HFF-Myc (cell line): ENCODE results near the gene ZNF576.
"Not testable (repeated sequence)": the region's sequence is repeated elsewhere in the genome, so short reads cannot be mapped to it uniquely, and the experiment has no call there.

Experiments used
- DNase-seq: peaks from one replicate; pipeline ENCODE4 v3.0.0-alpha.2; 2011; ENCODE audit warnings: low read depth; ENCODE audit errors: extremely low read depth
- H3K4me3 ChIP-seq: replicated peaks from 2 replicates; pipeline ENCODE4 v1.5.1; 2011; ENCODE audit warnings: low read depth, mild to moderate bottlenecking, control low read depth, low read length
- TF ChIP-seq, protein P1 (sequence below): IDR thresholded peaks from 2 replicates; pipeline ENCODE4 v1.5.1; 2012; ENCODE audit warnings: mild to moderate bottlenecking, low read depth, low read length, control low read depth; ENCODE audit errors: missing control alignments

ZNF576 gene

DNA sequence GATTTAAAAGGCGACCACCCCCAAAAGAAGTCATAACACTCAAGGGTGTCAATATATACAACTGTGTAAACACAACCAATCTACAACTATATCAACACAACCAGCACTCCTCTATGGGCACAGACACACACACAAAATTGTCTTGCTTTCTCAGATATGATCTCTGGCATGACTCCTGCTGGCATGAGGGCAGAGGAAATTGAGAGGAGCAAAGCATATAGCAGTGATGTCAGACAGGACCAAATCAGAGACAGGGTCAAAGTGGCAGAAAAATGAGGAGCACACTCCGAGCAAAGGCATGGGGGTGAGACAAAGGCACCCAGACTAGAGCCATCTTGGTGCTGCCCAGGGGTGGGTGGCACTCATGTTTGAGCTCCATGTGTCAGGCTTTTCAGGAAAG lies 10.0 kb upstream of the ZNF576 start:
- no peak for DNase-seq
- H3K4me3 ChIP-seq, result no peak overlapping the region
- TF ChIP-seq, protein P1, sequence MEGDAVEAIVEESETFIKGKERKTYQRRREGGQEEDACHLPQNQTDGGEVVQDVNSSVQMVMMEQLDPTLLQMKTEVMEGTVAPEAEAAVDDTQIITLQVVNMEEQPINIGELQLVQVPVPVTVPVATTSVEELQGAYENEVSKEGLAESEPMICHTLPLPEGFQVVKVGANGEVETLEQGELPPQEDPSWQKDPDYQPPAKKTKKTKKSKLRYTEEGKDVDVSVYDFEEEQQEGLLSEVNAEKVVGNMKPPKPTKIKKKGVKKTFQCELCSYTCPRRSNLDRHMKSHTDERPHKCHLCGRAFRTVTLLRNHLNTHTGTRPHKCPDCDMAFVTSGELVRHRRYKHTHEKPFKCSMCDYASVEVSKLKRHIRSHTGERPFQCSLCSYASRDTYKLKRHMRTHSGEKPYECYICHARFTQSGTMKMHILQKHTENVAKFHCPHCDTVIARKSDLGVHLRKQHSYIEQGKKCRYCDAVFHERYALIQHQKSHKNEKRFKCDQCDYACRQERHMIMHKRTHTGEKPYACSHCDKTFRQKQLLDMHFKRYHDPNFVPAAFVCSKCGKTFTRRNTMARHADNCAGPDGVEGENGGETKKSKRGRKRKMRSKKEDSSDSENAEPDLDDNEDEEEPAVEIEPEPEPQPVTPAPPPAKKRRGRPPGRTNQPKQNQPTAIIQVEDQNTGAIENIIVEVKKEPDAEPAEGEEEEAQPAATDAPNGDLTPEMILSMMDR, result no peak

DNA sequence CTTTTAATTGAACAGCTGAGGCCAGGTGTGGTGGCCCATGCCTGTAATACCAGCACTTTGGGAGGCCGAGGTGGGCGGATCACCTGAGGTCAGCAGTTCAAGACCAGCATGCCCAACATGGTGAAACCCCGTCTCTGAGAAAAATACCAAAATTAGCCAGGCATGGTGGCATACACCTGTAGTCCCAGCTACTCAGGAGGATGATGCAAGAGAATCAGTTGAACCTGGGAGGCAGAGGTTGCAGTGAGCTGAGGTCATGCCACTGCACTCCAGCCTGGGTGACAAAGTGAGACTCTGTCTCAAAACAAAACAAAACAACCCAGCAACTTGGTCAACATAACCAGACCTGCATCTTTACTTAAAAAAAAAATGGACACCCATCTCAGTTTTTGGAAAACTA lies 9.4 kb upstream of the ZNF576 start:
- not testable (repeated sequence) for DNase-seq, H3K4me3 ChIP-seq

DNA sequence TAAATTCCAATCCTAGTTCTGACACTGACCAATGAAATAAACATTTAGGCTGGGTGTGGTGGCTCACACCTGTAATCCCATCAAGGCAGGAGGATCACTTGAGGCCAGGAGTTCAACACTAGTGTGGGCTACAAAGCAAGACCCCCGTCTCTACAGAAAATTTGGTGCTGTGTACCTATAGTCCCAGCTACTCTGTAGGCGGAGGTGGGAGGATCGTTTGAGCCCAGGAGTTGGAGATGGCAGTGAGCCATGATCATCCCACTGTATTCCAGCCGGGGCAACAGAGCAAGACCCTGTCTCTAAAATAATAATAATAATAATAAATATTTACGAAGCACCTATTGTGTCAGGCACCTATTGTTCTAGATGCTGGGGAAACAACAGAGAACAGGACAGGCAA lies 7.1 kb upstream of the ZNF576 start:
- H3K4me3 ChIP-seq, result no peak overlapping the region
- TF ChIP-seq, protein P1, result no peak
- DNase-seq, result no peak

DNA sequence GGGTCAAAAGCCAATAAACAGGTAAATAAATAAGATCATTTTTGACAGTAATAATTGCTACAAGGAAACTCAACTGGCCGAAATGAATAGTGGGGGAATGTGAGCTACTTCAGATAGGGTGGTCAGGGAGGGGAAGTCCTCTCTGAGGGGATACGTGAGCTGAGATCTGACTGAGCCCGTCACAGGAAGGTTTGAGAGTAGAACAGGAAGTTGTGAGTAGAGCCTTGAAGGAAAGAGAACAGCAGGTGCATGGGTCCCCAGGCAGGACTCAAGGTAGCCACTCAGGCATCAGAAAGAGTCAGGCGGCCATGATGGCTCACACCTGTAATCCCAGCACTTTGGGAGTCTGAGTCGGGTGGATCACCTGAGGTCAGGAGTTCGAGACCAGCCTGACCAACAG lies 6.7 kb upstream of the ZNF576 start:
- no peak for DNase-seq
- H3K4me3 ChIP-seq, result no peak overlapping the region
- TF ChIP-seq, protein P1, result no peak

DNA sequence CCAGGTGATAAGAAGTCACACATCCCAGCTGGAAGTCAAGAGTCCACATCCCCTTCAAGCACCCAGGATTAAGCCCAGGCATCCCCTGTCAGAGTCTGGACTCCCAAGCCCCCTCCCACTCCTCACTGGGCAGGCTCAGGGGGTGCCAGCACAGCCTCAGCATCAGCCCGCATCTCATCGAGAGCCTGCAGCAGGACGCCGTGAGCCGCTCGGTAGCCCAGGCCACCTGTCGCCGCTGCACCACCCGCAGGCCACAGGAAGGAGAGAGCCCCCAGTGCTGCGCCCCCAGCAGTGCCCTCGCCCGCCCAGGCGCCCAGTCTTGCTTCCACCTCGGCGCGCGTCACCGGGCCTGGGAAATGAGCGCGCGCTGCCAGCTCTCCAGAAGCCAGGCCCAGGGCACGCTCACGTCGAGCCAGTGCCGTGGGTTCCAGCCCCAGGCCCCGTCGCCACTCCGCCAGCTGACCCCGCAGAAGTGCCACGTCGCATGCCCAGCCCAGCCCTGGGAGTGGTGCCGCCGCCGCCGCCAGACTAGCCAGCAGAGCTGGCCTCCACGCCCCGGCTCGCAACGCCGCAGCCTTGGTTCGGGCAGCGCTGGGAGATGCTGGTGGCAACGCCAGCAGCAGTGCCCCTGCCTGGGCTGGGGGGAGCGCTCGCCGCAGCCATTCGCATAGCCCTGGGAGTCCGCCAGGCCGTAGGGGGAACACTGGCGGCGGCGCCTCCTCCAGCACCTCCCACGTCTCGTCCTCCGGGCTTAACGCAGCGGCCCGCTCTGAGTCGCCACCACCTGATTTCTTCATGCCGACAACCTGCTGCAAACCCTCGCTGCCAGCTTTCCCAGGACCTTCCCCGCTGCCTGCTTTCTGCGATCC lies 4.3 kb upstream of the ZNF576 start:
- TF ChIP-seq, protein P1, result no peak
- H3K4me3 ChIP-seq, result no peak overlapping the region
- no peak for DNase-seq

DNA sequence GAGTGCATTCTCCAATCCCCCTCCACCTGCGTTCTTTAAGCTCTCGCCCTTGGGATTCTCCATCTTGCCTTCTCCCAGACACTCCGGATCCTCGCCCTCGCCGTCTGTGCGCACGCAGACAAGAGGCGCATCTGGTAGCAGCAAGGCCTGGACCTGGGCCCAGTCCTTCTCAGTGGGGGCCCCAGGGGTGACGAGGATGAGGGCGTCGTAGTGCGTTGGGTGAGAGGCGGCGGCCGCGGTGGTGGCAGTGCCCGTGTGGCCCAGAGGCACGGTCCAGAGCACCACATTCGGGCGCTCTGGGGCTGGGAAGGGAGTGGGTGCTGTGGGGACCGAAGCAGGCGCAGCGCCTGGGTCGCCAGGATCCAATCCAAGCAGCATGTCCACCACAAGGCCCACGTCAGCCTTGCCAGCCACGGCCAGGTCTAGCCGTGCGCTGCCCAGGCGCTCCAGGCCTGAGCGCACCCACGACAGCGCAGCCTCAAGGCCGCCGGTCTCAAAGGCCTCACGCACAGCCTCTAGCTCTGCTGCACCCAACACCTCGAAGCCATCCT lies 3.5 kb upstream of the ZNF576 start:
- no peak for DNase-seq
- TF ChIP-seq, protein P1, result no peak

DNA sequence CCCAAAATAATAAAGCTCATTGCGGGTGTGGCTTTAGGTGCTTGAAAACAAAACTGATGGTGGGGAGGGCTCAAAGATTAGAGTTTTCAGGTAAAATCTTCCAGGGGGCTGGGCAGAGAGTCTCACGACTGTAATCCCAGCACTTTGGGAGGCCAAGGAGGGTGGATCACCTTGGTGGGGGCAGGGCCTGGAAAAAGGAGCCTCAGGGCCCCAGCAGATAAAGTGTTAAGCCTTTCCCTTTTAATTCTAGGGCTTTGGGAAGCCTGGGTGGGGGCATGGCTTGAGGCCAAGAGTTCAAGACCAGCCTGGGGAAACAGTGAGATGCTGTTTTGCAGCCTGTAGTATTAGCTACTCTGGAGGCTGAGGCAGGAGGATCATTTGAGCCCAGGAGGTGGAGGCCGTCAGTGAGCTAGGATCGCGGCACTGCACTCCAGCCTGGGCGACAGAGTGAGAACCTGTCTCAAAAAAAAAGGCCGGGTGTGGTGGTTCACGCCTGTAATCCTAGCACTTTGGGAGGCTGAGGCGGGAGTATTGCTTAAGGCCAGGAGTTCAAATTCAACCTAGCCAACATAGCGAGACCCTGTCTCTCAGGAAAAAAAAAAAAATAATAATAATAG lies 2.2 kb upstream of the ZNF576 start:
- TF ChIP-seq, protein P1, result no peak
- peak overlapping the region; percentile 72 for H3K4me3 ChIP-seq
- DNase-seq, result no peak

More for the DNA sequence above, 3.5 kb upstream of the ZNF576 start:
- no peak overlapping the region for H3K4me3 ChIP-seq
